Measurements from ENCODE around the gene MIB2. TPM values are rescaled to one million over a fixed set of nuclear protein-coding genes. Genes with fewer than 3 reads are reported as not detected.

MIB2 gene
- polyA plus RNA-seq, 3 donors: 5.4 to 65.7 (median 5.6) TPM

GRCh38 chr1:1600861-1601563 lies 14.3 kb upstream of the MIB2 start:
- WGBS (ENCODE audit: insufficient coverage): 95% methylated on average over 17 of the region's 22 CpGs
- Histone ChIP-seq H3K9me3 (replicated peaks in 1 of 2; ENCODE audit: control insufficient read depth in 1 of 2, insufficient read depth in 1 of 2, low read length in 2 of 2) (no peaks in the 10 kb centered on the region), H4K20me1 (ENCODE audit: insufficient read depth, low read length) (no peaks in the 10 kb centered on the region), H3K36me3 (replicated peaks in 1 of 2; ENCODE audit: control insufficient read depth in 1 of 2, insufficient read depth in 2 of 2, low read length in 2 of 2) (no peaks in the 10 kb centered on the region), H3K4me1 (ENCODE audit: control insufficient read depth in 1 of 2, insufficient read depth in 2 of 2, low read length in 2 of 2) (peaks cover 34 to 55% of the 10 kb centered on the region in 2 donors), H3K27me3 (ENCODE audit: control insufficient read depth in 2 of 2, insufficient read depth in 2 of 2, low read length in 2 of 2) (peaks cover 0 to 20% of the 10 kb centered on the region in 2 donors), H3K9ac (ENCODE audit: insufficient read depth, low read length, poor library complexity, severe bottlenecking) (no peak overlapping the region), H3K4me2 (replicated peaks; ENCODE audit: extremely low read depth, low read length, poor library complexity, severe bottlenecking) (peak overlapping the region; percentile 86), H3K27ac (ENCODE audit: low read depth in 1 of 2, low read length in 2 of 2) (no peak overlapping the region), H2AFZ (ENCODE audit: insufficient read depth, low read depth, low read length, poor library complexity, severe bottlenecking) (peak overlapping the region; percentile 76), H3K79me2 (ENCODE audit: insufficient read depth, low read length) (no peaks in the 10 kb centered on the region), H3K4me3 (replicated peaks in 1 of 3; ENCODE audit: low read depth in 2 of 3, low read length in 3 of 3) (peak overlapping the region in 2 of 3 experiments; percentile 20 to 69)
- Mint-ChIP-seq H3K27me3 (ENCODE audit: low read depth in 3 of 3) (peaks cover 9 to 17% (median 11%) of the 10 kb centered on the region in 3 donors), H3K9me3 (peaks cover 0 to 2% (median 0%) of the 10 kb centered on the region in 7 donors), H3K27ac (peak overlapping the region in 1 of 7 donors; percentile 42), H3K4me3 (peak overlapping the region; percentile 66 to 82), H3K4me1 (peaks cover 34% of the 10 kb centered on the region), H3K36me3 (no peaks in the 10 kb centered on the region)
- no peak for TF ChIP-seq CTCF (IDR thresholded peaks at IDR 0.05)
- intact Hi-C loops (cut with micrococcal nuclease): no loop called here
- no peak for DNase-seq

- H3K27ac ChIP-seq (ENCODE audit: low read depth in 1 of 2, low read length in 2 of 2): no peak overlapping the region
- Mint-ChIP-seq H3K4me1 (peaks cover 36% of the 10 kb centered on the region), H3K27ac (peak overlapping the region in 1 of 7 donors; percentile 23), H3K4me3 (no peak overlapping the region), H3K36me3 (no peaks in the 10 kb centered on the region), H3K27me3 (ENCODE audit: low read depth in 3 of 3) (peaks cover 9 to 17% (median 11%) of the 10 kb centered on the region in 3 donors), H3K9me3 (peaks cover 0 to 2% (median 0%) of the 10 kb centered on the region in 7 donors)
- H3K9me3 ChIP-seq (replicated peaks in 1 of 2; ENCODE audit: control insufficient read depth in 1 of 2, insufficient read depth in 1 of 2, low read length in 2 of 2): no peaks in the 10 kb centered on the region
- TF ChIP-seq CTCF (IDR thresholded peaks at IDR 0.05): no peak
- peaks cover 0 to 14% of the 10 kb centered on the region in 2 donors for H3K27me3 ChIP-seq (ENCODE audit: control insufficient read depth in 2 of 2, insufficient read depth in 2 of 2, low read length in 2 of 2)
- no peak overlapping the region for H3K9ac ChIP-seq (ENCODE audit: insufficient read depth, low read length, poor library complexity, severe bottlenecking)
- intact Hi-C loops (cut with micrococcal nuclease): no loop called here
- peaks cover 37 to 62% of the 10 kb centered on the region in 2 donors for H3K4me1 ChIP-seq (ENCODE audit: control insufficient read depth in 1 of 2, insufficient read depth in 2 of 2, low read length in 2 of 2)
- no peaks in the 10 kb centered on the region for H3K79me2 ChIP-seq (ENCODE audit: insufficient read depth, low read length)
- DNase-seq: peak in 1 of 3 donors; percentile 4
- peak overlapping the region; percentile 14 for H3K4me2 ChIP-seq (replicated peaks; ENCODE audit: extremely low read depth, low read length, poor library complexity, severe bottlenecking)
- peak overlapping the region in 1 of 3 experiments; percentile 10 for H3K4me3 ChIP-seq (replicated peaks in 1 of 3; ENCODE audit: low read depth in 2 of 3, low read length in 3 of 3)
- 97% methylated on average over 14 of the region's 15 CpGs for WGBS (ENCODE audit: insufficient coverage)
- H4K20me1 ChIP-seq (ENCODE audit: insufficient read depth, low read length): no peaks in the 10 kb centered on the region
- no peak overlapping the region for H2AFZ ChIP-seq (ENCODE audit: insufficient read depth, low read depth, low read length, poor library complexity, severe bottlenecking)
- H3K36me3 ChIP-seq (replicated peaks in 1 of 2; ENCODE audit: control insufficient read depth in 1 of 2, insufficient read depth in 2 of 2, low read length in 2 of 2): no peaks in the 10 kb centered on the region
Observed at GRCh38 chr1:1601564-1602303, 13.6 kb upstream of the MIB2 start.
